ENCODE results near the gene IL20RB.
"Not testable (repeated sequence)": the region's sequence is repeated elsewhere in the genome, so short reads cannot be mapped to it uniquely, and the experiment has no call there.

IL20RB gene

DNA sequence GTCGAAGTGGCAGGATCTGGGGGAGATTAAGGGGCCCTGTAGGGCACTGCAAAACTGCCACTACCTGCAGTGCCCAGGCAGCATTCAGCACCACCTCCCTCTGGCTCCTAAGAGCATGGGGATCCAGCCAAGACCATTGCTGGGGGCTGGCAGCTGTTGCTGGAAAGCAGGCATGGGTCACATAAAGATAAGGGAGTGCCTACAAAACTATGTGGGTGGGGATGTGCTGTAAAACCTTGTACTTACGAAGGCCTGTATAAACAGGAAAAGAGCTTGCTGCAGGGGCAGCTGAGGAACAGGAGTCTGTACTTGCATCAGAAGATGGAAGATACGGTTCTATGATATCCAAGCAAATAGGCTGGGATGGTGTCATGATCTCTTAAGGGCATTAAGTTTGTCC is 27.1 kb downstream of the IL20RB start:
- DNase-seq (ENCODE audit: low read depth in 3 of 3, low spot score in 1 of 3) = no peak

DNA sequence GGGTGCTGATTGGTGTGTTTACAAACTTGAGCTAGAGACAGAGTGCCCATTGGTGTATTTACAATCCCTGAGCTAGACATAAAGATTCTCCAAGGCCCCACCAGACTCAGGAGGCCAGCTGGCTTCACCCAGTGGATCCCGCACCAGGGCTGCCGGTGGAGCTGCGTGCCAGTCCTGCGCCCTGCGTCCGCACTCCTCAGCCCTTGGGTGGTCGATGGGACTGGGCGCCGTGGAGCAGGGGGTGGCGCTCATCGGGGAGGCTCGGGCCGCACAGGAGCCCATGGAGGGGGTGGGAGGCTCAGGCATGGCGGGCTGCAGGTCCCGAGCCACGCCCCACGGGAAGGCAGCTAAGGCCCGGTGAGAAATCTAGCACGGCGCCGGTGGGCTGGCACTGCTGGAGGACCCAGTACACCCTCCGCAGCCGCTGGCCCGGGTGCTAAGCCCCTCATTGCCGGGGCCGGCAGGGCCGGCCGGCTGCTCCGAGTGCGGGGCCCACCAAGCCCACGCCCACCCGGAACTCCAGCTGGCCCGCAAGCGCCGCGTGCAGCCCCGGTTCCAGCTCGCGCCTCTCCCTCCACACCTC is 29.7 kb downstream of the IL20RB start:
- not testable (repeated sequence) for DNase-seq (ENCODE audit: low read depth in 3 of 3, low spot score in 1 of 3)

DNA sequence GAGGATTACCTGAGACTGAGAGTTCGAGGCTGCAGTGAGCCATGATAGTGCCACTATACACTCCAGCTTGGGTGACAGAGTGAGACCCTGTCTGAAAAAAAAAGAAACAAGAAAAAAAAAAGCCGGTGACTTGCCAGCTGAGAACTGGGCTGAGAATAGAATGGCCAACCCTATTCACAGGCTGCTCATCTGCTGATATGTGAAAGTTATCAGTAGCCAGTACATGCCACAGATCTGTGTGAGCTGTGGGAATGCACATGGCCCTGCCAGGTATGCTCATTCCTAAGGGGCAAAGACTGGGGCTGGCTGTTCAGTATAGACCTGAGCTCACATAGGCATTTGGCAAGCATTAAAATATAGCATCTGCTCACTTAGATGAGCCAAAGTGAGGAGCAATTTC is 30.9 kb downstream of the IL20RB start:
- DNase-seq (ENCODE audit: low read depth in 3 of 3, low spot score in 1 of 3) = no peak

DNA sequence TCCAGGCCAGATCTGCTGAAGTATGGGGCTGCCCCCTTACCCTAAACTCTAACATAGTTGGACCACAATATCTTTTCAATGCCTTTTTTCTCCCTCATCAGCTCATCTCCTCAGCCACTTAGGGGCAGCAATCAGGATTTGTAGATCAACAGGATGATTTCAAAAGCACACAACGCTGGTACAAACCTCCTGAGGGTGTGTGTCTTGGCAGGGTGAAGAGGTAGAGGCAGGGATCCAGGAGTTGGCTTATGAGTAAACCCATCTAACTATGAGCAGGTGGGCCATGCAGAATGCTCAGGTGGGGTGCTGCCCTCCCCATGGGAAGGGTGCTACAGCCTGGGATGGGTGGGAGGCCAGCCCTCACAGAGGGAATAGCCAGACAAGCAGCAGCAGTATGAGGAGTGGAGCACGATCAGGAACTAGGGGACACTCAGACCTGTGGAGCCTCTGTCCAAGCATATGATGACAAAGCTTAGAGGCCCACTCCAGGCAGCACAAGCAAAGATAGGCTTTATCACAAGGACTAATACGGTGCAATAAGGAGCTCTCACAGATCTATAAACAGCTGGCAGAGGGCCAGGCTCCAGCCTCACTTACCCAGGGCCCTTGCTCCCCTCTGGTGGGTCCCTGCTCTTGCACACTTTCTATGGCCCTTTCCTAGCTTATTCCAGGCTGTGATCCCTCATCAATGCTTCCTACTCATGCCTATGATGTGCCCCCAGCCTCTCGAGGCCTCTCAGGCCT is 32.2 kb downstream of the IL20RB start:
- DNase-seq (ENCODE audit: low read depth in 3 of 3, low spot score in 1 of 3) = no peak

DNA sequence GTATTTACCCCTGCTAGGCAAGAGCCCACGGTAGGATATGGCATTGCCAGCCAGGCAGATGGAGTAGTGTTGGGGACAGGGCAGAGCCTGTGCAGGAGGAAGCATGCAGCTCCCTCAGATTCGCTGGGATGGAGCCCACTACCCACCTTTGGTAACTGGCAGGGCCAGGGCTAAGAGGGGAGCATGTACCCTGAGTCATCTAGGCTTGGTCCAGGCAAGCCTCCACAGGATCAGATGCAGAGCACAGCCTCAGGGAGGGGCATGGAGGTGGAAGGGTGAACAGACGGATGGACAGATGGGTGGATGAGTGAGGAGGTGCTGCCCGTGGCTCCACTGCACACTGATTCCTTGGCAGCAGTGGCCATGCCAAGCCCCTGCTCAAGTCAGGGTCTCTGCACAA is 33.0 kb downstream of the IL20RB start:
- no peak for DNase-seq (ENCODE audit: low read depth in 3 of 3, low spot score in 1 of 3)

DNA sequence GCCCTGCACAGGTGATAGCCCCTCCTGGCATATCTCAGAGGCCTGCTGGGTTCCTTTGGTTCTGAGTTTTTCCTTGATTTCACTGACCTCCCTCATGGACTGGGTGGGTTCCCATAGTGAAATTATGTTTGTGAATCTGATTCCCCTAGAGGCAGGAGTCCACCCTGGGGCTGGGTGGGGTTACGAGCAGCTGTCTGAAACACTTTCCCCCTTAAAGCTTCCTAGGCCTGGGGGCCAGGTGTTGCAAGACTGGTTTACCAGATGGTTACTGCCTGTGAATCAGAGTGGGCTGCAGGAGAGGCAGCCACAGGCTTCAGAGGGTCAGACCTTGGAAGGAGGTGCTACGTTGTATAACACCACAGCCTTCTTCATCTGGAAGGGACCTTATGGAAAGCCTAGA is 34.3 kb downstream of the IL20RB start:
- no peak for DNase-seq (ENCODE audit: low read depth in 3 of 3, low spot score in 1 of 3)

DNA sequence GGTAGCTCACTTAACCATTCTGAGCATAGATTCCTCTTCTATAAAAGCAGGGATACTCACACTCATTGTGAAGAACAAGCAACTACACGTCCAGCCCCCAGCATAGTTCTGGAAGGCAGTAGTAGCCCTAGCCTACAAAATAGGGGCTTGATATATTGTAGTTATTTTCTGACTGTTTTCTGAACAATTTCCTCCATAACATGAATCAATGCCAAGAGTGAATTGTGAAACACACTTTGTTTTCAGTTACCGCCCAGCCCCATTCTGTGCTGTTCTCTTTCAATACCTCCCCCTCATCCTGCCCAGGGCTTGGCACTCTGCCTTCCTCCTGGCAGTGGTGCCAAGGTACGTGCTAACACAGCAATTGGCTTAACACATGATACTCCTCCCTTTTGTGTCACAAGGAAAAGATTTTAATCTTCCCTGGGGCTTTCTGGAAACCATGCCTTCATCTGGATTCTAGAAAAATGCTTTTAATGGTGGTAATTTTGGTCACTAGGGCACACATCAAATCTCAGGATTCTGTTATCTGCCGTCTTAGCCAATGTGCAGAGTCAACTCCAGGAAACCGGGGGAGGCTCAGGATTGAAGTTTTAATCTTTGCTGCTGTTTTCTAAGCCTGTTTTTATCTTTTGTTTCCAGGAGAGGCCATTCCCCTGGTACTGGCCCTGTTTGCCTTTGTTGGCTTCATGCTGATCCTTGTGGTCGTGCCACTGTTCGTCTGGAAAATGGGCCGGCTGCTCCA is 37.2 kb downstream of the IL20RB start:
- DNase-seq (ENCODE audit: low read depth in 3 of 3, low spot score in 1 of 3) = no peak

DNA sequence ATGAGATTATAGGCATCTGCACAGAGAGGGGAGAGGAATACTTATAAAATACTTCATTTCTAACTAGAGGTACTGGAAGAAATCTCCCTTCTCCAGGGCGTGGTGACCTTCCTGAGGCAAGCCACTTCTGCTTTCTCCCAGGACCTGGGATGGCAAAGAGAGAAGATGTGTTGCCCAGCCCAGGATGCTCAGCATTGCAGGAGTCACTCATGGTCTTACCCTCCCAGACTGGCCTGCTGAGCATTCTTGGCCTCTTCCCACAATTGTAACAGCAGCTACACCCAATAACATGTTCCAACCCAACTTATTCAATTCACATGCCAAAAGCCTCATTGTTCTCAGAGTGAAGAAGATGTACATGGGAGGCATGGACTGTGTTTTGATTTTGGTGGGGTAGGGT is 37.9 kb downstream of the IL20RB start:
- no peak for DNase-seq (ENCODE audit: low read depth in 3 of 3, low spot score in 1 of 3)

DNA sequence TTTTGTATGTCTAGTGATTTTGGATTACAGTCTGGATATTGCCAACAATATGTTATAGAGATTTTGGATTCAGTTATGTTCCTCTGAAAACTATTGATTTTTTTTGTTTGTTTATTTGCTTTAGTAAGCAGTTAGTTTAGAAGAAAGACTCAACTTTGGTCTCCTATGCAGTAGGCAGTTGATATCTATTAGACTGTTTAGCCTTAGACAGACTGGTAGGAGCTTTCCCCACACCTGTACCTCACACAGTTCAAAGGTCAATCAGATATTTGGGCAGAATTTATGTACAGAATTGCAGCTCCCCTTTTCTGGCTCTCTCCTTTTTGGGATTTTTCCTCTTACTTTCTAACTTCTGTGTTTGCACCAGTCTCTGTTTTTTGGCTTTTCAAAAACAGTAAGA is 42.3 kb downstream of the IL20RB start:
- no peak for DNase-seq (ENCODE audit: low read depth in 3 of 3, low spot score in 1 of 3)

DNA sequence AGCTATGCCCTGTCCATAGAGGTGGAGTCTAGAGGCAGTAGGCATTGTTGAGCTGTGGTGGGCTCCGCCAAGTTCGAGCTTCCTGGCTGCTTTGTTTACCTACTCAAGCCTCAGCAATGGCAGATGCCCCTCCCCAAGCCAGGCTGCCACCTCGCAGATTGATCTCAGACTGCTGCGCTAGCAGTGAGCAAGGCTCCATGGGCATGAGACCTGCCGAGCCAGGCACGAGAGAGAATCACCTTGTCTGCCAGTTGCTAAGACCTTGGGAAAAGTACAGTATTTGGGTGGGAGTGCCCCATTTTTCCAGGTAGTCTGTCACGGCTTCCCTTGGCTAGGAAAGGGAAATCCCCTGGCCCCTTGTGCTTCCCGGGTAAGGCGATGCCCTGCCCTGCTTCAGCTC is 49.6 kb downstream of the IL20RB start:
- not testable (repeated sequence) for DNase-seq (ENCODE audit: low read depth in 3 of 3, low spot score in 1 of 3)

DNA sequence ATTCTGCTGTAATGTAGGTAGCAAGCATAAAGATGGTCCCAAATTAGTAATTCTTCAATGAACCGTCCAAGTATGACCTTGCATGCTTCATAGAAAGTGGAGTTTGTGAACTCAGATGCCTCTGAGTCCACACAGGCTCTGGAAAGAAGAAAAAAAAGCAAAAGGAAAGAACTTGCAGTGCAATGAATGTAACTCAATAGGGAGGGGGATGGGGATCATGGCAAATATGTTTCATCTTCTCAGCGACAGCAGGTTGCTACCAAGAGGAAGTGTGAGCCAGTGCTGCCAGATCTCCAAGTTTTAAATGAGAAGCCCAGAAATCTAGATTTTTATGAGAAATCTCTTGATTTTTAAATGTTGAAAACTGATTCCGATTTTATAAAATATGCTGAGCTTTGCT is 50.3 kb downstream of the IL20RB start:
- no peak for DNase-seq (ENCODE audit: low read depth in 3 of 3, low spot score in 1 of 3)

DNA sequence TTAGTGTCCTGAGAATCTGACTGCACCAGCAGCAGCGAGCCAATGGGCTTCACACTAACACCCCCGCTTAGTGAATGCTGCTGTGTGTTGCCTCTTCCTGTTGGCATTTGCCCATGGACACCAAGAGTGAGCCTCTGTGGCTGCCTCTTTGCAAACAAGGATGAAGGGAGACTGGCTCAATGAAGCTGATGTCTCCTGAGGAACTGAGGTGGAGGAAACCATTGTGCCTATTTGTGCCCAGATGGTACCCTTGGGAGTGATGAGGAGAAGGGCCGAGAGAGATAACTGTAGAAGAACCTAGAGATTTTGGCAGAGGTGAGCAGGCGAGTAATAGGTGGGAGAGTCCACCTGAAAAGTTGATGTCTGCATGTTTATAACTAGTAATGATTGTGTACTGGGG is 51.2 kb downstream of the IL20RB start:
- no peak for DNase-seq (ENCODE audit: low read depth in 3 of 3, low spot score in 1 of 3)

DNA sequence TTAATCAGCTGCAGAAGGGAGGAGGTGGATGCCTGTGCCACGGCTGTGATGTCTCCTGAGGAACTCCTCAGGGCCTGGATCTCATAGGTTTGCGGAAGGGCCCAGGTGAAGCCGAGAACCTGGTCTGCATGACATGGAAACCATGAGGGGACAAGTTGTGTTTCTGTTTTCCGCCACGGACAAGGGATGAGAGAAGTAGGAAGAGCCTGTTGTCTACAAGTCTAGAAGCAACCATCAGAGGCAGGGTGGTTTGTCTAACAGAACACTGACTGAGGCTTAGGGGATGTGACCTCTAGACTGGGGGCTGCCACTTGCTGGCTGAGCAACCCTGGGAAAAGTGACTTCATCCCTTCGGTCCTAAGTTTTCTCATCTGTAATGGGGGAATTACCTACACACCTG is 52.4 kb downstream of the IL20RB start:
- DNase-seq (ENCODE audit: low read depth in 3 of 3, low spot score in 1 of 3) = no peak

DNA sequence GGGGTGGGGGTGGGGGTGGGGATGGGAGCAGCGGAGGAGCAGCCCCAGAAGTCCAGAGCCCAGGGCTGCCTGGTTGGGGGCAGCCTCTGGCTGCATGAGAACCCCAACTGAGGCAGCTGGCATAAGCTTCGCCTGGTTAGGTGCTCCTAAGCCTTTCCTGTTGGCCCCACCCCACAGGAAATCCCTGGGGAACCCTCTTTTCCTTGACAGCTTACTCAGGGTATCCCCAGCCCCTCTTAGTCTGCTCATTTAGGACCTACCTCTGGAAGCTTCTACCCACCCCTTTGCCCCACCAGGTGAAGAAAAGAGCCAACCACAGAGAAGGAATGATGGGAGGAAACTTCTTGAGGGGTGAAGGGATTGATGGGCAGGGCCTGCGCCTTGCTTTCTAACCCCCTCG is 53.4 kb downstream of the IL20RB start:
- no peak for DNase-seq (ENCODE audit: low read depth in 3 of 3, low spot score in 1 of 3)

DNA sequence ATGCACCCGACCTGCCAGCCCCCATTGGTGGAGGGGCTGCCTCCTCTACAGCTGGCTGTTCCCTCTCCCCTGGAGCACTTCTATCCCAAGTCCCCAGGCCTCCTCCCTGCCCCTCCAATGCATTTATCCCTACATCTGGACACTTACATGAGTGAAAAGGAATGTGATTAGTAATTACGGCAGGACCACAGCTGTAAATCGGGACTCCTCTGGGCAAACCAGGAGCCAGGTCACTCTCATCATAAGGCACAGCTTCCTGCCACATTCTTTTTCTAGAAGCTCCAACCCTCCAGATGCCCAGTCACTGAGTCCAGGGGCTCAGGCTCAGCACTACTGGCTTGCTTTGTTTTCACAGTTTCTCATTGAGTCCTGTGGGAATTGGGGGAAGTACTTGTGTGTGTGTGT is 54.3 kb downstream of the IL20RB start:
- DNase-seq (ENCODE audit: low read depth in 3 of 3, low spot score in 1 of 3) = no peak

DNA sequence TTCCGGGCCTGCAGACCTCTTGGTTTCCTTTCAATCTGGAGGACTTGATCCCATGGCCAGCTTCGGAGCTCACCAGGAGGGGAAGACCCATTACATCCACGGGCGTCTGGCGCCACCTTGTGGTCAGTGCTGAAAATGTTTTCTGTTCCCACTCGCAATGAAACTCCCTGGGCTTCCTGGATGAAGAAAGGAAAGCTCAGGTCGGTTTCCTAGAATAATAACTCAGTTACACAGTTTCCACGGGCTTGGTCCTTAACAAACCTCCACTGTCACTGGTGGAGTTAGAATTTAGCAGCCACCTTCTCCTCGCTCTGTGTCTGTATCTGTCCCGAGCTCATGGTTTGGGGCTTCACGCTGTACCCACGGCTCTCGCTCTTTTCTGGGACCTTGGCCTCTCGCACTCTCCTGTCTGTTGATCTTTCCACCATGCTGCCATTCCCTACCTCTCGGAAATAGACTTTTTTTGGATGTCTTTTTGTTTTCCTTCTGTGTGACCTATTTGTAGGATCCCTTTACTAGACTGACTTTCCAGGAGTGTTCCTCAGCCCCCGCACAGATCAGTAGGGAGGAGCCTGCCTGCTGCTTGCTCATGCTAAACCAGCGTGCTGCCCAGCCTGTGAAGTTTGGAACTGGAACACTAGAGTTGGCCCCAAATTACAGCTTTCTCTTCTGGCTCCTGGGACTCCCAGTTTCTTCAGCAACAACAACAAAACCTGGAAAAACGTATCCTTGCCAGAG is 56.3 kb downstream of the IL20RB start:
- DNase-seq (ENCODE audit: low read depth in 3 of 3, low spot score in 1 of 3) = peak; percentile 55 to 80 (median 70)

DNA sequence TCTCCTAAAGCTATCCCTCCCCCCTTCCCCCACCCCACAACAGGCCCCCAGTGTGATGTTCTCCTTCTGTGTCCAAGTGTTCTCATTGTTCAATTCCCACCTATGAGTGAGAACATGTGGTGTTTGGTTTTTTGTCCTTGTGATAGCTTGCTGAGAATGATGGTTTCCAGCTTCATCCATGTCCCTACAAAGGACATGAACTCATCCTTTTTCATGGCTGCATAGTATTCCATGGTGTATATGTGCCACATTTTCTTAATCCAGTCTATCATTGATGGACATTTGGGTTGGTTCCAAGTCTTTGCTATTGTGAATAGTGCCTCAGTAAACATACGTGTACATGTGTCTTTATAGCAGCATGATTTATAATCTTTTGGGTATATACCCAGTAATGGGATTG is 59.5 kb downstream of the IL20RB start:
- not testable (repeated sequence) for DNase-seq (ENCODE audit: low read depth in 3 of 3, low spot score in 1 of 3)

DNA sequence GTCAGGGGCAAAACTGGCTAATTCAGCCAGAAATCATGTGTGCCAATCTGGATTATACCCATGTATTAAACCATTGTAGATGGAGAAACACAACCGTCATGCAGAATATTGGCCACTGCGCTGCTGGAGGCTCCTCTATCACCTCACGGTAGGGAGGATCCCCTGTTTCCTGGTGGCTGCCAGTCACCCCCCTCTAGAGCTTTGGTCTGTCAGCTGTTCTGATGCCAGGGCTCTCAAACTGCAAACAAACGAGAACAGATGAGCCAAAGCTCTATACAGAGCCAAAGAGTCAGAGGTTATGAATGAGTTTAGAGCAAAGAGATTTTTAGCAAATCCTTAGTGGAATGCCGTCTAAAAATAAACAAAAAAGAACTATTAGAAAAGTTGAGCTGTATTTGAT is 62.5 kb downstream of the IL20RB start:
- DNase-seq (ENCODE audit: low read depth in 3 of 3, low spot score in 1 of 3) = no peak

DNA sequence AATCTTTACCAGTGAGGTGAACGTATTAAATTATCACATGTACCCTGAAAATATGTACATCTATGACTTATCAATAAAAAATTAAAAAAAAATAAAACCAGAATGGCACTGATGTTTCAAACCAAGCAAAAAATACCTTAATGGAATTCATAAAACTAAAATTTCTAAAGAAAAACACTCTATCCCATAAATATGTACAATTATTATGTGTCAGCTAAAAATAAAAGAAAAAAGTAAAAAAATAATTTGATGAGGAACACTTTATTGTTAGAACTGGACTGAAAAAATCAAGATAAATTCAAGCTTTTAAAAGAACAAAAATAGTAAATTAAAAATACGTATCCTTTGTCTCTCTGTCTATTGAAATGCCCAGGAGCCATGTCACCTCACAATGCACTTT is 63.1 kb downstream of the IL20RB start:
- DNase-seq (ENCODE audit: low read depth in 3 of 3, low spot score in 1 of 3) = no peak

DNA sequence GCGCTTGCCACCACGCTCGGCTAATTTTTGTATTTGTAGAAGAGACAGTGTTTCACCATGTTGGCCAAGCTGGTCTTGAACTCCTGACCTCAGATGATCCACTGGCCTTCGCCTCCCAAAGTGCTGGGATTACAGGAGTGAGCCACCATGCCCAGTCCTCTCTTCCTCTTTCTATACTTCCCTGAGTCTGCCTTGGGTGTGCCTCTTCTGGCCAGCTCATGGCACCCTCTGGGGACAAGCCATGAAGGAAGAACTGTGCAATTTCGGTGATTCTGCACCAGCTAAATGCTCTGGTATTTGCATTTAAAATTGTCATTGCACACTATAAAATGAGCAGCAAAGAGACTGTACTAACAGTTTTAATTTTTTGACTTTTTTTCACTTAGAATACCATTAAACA is 66.6 kb downstream of the IL20RB start:
- DNase-seq (ENCODE audit: low read depth in 3 of 3, low spot score in 1 of 3) = no peak

DNA sequence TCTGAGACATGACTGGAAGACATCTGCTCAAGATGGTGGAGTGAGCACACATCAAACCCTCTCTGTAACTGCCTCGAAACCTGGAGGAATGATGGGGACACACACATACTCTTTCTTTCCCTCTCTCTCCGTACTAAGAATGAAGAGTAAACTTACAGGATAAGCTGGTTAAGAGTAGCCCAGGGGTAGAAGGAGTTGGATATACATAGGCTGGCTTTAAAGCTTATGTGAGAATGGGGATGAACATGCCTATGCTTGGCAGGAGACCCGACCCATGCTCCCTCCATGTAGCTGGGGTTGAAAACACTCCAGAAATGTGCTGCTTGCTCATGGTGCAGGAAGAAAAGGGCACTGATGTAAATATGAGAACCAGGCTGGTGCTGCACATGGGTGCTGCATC is 68.9 kb downstream of the IL20RB start:
- no peak for DNase-seq (ENCODE audit: low read depth in 3 of 3, low spot score in 1 of 3)
